WTC11 (cell line): ENCODE measurements around the gene GAP43.

ENCODE experiments used
- CREB1 ChIP-seq: sonication (generic); formaldehyde crosslinking; IDR thresholded peaks from 2 replicates; pipeline ENCODE4 v1.8.0; 2023; ENCODE audit warnings: mild to moderate bottlenecking, missing genetic modification reagents
- EMX1 ChIP-seq: fragments of 250-450 bp; sonication (Bioruptor Pico); IDR thresholded peaks from 2 replicates; pipeline ENCODE4 v1.8.0; 2021; ENCODE audit warnings: mild to moderate bottlenecking
- JAZF1 ChIP-seq: fragments of 250-450 bp; sonication (Bioruptor Pico); IDR thresholded peaks from 2 replicates; pipeline ENCODE4 v1.9.0; 2021; ENCODE audit warnings: moderate library complexity, mild to moderate bottlenecking, inconsistent platforms
- NR1H2 ChIP-seq: sonication (generic); formaldehyde crosslinking; IDR thresholded peaks from 2 replicates; pipeline ENCODE4 v1.9.0; 2021; ENCODE audit warnings: mild to moderate bottlenecking, moderate library complexity, missing genetic modification reagents
- SOX15 ChIP-seq: fragments of 250-450 bp; sonication (Bioruptor Pico); IDR thresholded peaks from 2 replicates; pipeline ENCODE4 v1.9.0; 2021; ENCODE audit warnings: mild to moderate bottlenecking
- SP1 ChIP-seq: sonication (generic); formaldehyde crosslinking; conservative IDR thresholded peaks from 2 replicates; pipeline ENCODE4 v1.8.1; 2022; ENCODE audit warnings: missing genetic modification reagents
- TF ChIP-seq, protein P1 (sequence below): fragments of 200-600 bp; IDR thresholded peaks from 2 replicates; pipeline ENCODE4 v1.8.0; 2022; ENCODE audit warnings: antibody characterized with exemption
- TF ChIP-seq, protein P2 (sequence below): sonication (generic); formaldehyde crosslinking; IDR thresholded peaks from 2 replicates; pipeline ENCODE4 v1.8.0; 2022; ENCODE audit warnings: missing genetic modification reagents
- TF ChIP-seq, protein P3 (sequence below): sonication (generic); formaldehyde crosslinking; conservative IDR thresholded peaks from 2 replicates; pipeline ENCODE4 v1.8.1; 2022; ENCODE audit warnings: mild to moderate bottlenecking, missing genetic modification reagents
- TF ChIP-seq, protein P4 (sequence below): sonication (generic); formaldehyde crosslinking; IDR thresholded peaks from 2 replicates; pipeline ENCODE4 v1.8.0; 2023; ENCODE audit warnings: mild to moderate bottlenecking, missing genetic modification reagents
- TF ChIP-seq, protein P5 (sequence below): sonication (generic); formaldehyde crosslinking; IDR thresholded peaks from 2 replicates; pipeline ENCODE4 v1.8.1; 2022; ENCODE audit warnings: low read depth, mild to moderate bottlenecking, moderate library complexity, missing genetic modification reagents, borderline replicate concordance
- TF ChIP-seq, protein P6 (sequence below): sonication (generic); formaldehyde crosslinking; IDR thresholded peaks from 2 replicates; pipeline ENCODE4 v1.8.1; 2023; ENCODE audit warnings: mild to moderate bottlenecking, moderate library complexity, missing genetic modification reagents

DNA sequence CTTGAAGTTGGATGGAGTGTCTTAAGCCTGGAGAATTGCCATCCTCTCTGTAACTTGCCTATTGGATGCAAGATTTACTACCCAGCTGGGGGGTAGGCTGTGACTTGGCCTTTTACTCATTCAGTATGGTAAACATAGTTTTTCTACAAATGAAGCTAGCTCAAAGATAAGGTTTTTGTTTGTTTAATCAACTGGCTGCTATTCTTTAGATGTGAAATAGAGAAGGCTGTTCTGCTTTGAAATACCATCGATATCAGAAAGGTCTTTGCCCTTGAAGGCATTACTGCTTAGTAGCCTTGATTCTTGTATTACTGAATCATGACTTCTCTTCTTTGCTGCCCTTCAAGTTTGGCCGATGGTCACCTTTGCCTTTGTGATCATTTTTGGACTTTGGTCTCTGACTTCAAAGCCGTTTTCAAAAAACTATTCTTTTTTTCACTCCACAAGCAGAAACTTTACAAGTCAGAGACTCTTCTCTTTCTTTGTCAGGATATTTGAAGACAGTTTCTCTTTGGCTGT lies 83.1 kb downstream of the GAP43 start:
- no peak for TF ChIP-seq EMX1 (CRISPR knock-in tag)
- TF ChIP-seq, protein P1, sequence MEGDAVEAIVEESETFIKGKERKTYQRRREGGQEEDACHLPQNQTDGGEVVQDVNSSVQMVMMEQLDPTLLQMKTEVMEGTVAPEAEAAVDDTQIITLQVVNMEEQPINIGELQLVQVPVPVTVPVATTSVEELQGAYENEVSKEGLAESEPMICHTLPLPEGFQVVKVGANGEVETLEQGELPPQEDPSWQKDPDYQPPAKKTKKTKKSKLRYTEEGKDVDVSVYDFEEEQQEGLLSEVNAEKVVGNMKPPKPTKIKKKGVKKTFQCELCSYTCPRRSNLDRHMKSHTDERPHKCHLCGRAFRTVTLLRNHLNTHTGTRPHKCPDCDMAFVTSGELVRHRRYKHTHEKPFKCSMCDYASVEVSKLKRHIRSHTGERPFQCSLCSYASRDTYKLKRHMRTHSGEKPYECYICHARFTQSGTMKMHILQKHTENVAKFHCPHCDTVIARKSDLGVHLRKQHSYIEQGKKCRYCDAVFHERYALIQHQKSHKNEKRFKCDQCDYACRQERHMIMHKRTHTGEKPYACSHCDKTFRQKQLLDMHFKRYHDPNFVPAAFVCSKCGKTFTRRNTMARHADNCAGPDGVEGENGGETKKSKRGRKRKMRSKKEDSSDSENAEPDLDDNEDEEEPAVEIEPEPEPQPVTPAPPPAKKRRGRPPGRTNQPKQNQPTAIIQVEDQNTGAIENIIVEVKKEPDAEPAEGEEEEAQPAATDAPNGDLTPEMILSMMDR: no peak
- TF ChIP-seq NR1H2 (CRISPR knock-in tag): no peak
- TF ChIP-seq, protein P2, sequence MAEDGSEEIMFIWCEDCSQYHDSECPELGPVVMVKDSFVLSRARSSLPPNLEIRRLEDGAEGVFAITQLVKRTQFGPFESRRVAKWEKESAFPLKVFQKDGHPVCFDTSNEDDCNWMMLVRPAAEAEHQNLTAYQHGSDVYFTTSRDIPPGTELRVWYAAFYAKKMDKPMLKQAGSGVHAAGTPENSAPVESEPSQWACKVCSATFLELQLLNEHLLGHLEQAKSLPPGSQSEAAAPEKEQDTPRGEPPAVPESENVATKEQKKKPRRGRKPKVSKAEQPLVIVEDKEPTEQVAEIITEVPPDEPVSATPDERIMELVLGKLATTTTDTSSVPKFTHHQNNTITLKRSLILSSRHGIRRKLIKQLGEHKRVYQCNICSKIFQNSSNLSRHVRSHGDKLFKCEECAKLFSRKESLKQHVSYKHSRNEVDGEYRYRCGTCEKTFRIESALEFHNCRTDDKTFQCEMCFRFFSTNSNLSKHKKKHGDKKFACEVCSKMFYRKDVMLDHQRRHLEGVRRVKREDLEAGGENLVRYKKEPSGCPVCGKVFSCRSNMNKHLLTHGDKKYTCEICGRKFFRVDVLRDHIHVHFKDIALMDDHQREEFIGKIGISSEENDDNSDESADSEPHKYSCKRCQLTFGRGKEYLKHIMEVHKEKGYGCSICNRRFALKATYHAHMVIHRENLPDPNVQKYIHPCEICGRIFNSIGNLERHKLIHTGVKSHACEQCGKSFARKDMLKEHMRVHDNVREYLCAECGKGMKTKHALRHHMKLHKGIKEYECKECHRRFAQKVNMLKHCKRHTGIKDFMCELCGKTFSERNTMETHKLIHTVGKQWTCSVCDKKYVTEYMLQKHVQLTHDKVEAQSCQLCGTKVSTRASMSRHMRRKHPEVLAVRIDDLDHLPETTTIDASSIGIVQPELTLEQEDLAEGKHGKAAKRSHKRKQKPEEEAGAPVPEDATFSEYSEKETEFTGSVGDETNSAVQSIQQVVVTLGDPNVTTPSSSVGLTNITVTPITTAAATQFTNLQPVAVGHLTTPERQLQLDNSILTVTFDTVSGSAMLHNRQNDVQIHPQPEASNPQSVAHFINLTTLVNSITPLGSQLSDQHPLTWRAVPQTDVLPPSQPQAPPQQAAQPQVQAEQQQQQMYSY (CRISPR knock-in tag): no peak
- TF ChIP-seq, protein P3, sequence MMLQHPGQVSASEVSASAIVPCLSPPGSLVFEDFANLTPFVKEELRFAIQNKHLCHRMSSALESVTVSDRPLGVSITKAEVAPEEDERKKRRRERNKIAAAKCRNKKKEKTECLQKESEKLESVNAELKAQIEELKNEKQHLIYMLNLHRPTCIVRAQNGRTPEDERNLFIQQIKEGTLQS (CRISPR knock-in tag): no peak
- TF ChIP-seq CREB1 (CRISPR knock-in tag): no peak
- TF ChIP-seq SOX15: no peak
- TF ChIP-seq SP1: no peak
- no peak for TF ChIP-seq JAZF1 (CRISPR knock-in tag)
- TF ChIP-seq, protein P4, sequence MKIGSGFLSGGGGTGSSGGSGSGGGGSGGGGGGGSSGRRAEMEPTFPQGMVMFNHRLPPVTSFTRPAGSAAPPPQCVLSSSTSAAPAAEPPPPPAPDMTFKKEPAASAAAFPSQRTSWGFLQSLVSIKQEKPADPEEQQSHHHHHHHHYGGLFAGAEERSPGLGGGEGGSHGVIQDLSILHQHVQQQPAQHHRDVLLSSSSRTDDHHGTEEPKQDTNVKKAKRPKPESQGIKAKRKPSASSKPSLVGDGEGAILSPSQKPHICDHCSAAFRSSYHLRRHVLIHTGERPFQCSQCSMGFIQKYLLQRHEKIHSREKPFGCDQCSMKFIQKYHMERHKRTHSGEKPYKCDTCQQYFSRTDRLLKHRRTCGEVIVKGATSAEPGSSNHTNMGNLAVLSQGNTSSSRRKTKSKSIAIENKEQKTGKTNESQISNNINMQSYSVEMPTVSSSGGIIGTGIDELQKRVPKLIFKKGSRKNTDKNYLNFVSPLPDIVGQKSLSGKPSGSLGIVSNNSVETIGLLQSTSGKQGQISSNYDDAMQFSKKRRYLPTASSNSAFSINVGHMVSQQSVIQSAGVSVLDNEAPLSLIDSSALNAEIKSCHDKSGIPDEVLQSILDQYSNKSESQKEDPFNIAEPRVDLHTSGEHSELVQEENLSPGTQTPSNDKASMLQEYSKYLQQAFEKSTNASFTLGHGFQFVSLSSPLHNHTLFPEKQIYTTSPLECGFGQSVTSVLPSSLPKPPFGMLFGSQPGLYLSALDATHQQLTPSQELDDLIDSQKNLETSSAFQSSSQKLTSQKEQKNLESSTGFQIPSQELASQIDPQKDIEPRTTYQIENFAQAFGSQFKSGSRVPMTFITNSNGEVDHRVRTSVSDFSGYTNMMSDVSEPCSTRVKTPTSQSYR (CRISPR knock-in tag): no peak
- TF ChIP-seq, protein P5, sequence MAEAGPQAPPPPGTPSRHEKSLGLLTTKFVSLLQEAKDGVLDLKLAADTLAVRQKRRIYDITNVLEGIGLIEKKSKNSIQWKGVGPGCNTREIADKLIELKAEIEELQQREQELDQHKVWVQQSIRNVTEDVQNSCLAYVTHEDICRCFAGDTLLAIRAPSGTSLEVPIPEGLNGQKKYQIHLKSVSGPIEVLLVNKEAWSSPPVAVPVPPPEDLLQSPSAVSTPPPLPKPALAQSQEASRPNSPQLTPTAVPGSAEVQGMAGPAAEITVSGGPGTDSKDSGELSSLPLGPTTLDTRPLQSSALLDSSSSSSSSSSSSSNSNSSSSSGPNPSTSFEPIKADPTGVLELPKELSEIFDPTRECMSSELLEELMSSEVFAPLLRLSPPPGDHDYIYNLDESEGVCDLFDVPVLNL (CRISPR knock-in tag): no peak
- TF ChIP-seq, protein P6, sequence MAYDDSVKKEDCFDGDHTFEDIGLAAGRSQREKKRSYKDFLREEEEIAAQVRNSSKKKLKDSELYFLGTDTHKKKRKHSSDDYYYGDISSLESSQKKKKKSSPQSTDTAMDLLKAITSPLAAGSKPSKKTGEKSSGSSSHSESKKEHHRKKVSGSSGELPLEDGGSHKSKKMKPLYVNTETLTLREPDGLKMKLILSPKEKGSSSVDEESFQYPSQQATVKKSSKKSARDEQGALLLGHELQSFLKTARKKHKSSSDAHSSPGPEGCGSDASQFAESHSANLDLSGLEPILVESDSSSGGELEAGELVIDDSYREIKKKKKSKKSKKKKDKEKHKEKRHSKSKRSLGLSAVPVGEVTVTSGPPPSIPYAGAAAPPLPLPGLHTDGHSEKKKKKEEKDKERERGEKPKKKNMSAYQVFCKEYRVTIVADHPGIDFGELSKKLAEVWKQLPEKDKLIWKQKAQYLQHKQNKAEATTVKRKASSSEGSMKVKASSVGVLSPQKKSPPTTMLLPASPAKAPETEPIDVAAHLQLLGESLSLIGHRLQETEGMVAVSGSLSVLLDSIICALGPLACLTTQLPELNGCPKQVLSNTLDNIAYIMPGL (CRISPR knock-in tag): no peak
